ENCODE measurements around the gene POLR2A. TPM values are rescaled to one million over a fixed set of nuclear protein-coding genes. Genes with fewer than 3 reads are reported as not detected.
A peak's percentile ranks its signal among the peaks of the same experiment; 100 is the strongest.

POLR2A gene
- total and polyA plus RNA-seq, 9 donors: 26.7 to 110 (median 84.9) TPM

DNA sequence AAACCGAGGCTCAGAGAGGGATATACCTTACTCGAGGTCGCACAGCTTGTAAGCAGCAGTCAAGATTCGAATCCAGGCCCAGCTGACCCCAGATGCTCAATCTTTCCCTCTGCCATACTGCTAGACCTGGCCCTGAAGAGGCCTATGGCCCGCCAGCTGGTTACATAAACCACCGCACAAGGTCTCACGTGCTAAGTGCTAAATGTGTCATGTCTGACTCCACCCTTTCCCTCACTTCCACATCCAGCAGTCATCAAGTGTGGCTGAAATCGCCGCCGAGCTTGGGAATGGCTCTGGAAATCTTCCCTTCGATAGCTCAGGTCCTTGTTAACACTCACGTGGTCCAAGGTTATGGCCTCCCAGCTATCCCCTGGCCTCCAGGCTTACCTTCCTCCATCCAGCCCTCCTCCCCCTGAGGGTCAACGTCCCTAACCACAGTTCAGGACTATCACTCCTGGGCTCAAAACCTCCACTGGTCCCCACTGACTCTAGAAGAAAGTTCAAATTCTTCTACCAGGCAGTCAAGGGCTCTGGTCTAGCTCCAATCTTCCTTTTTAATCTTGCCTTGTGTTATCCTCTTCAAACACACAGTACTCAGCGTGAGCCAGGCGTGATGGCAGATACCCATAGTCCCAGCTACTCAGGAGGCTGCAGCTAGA, 8.3 kb upstream of the POLR2A start:
- no peaks in the 10 kb centered on the region for H3K9me3 ChIP-seq
- WGBS, 3 donors: 64 to 72% (median 71%) methylated on average over 15 of the region's 15 CpGs
- TF ChIP-seq EP300 (IDR thresholded peaks at IDR 0.05) (no peak), POLR2A (IDR thresholded peaks at IDR 0.05) (no peak)
- intact Hi-C loops (cut with DNase I): loop anchor here in 3 of 4 donors (5.0 kb wide), 1 partner anchor 34 kb away; no protein-coding TSS in a partner anchor
- H3K4me3 ChIP-seq: no peak overlapping the region
- no peaks in the 10 kb centered on the region for H3K27me3 ChIP-seq
- no peak overlapping the region for H3K27ac ChIP-seq
- H3K4me1 ChIP-seq (ENCODE audit: insufficient read depth): peaks cover 14% of the 10 kb centered on the region
- no peaks in the 10 kb centered on the region for H3K36me3 ChIP-seq
- DNase-seq: peak in 1 of 5 donors; percentile 50

GRCh38 chr17:7476494-7476893, 7.7 kb upstream of the POLR2A start:
- no peaks in the 10 kb centered on the region for H3K27me3 ChIP-seq
- no peaks in the 10 kb centered on the region for H3K36me3 ChIP-seq
- DNase-seq: no peak
- H3K4me1 ChIP-seq (ENCODE audit: insufficient read depth): peaks cover 14% of the 10 kb centered on the region
- TF ChIP-seq POLR2A (IDR thresholded peaks at IDR 0.05): no peak
- intact Hi-C loops (cut with DNase I): loop anchor here in 3 of 4 donors (5.0 kb wide), 1 partner anchor 34 kb away; no protein-coding TSS in a partner anchor
- no peak overlapping the region for H3K27ac ChIP-seq
- H3K4me3 ChIP-seq: no peak overlapping the region
- WGBS, 3 donors: 16 to 22% (median 18%) methylated on average over 3 of the region's 3 CpGs
- no peaks in the 10 kb centered on the region for H3K9me3 ChIP-seq

GRCh38 chr17:7476951-7477350, 7.2 kb upstream of the POLR2A start:
- WGBS, 3 donors: 73 to 84% (median 77%) methylated on average over 5 of the region's 5 CpGs
- peaks cover 14% of the 10 kb centered on the region for H3K4me1 ChIP-seq (ENCODE audit: insufficient read depth)
- H3K27me3 ChIP-seq: no peaks in the 10 kb centered on the region
- H3K36me3 ChIP-seq: no peaks in the 10 kb centered on the region
- no peaks in the 10 kb centered on the region for H3K9me3 ChIP-seq
- intact Hi-C loops (cut with DNase I): loop anchor here in 3 of 4 donors (5.0 kb wide), 1 partner anchor 35 kb away; no protein-coding TSS in a partner anchor
- H3K27ac ChIP-seq: peak overlapping the region in 1 of 2 donors; percentile 99
- no peak for TF ChIP-seq POLR2A (IDR thresholded peaks at IDR 0.05)
- no peak for TF ChIP-seq EP300 (IDR thresholded peaks at IDR 0.05)
- no peak for DNase-seq
- peak overlapping the region; percentile 84 for H3K4me3 ChIP-seq

- intact Hi-C loops (cut with DNase I): loop anchor here in 3 of 4 donors (5.0 kb wide), 1 partner anchor 35 kb away; no protein-coding TSS in a partner anchor
- peak; percentile 41 to 69 (median 49) for DNase-seq
- Histone ChIP-seq H3K4me1 (ENCODE audit: insufficient read depth) (peaks cover 15% of the 10 kb centered on the region), H3K4me3 (peak overlapping the region; percentile 84), H3K36me3 (no peaks in the 10 kb centered on the region), H3K9me3 (no peaks in the 10 kb centered on the region), H3K27me3 (no peaks in the 10 kb centered on the region), H3K27ac (peak overlapping the region; percentile 72 to 99)
- peak in 1 of 3 donors; percentile 4 for TF ChIP-seq CTCF (IDR thresholded peaks at IDR 0.05)
- no peak for TF ChIP-seq POLR2A (IDR thresholded peaks at IDR 0.05)
- 17 to 25% (median 22%) methylated on average over 26 of the region's 26 CpGs for WGBS, 3 donors
Measured at GRCh38 chr17:7477392-7478275, 6.5 kb upstream of the POLR2A start.

DNA sequence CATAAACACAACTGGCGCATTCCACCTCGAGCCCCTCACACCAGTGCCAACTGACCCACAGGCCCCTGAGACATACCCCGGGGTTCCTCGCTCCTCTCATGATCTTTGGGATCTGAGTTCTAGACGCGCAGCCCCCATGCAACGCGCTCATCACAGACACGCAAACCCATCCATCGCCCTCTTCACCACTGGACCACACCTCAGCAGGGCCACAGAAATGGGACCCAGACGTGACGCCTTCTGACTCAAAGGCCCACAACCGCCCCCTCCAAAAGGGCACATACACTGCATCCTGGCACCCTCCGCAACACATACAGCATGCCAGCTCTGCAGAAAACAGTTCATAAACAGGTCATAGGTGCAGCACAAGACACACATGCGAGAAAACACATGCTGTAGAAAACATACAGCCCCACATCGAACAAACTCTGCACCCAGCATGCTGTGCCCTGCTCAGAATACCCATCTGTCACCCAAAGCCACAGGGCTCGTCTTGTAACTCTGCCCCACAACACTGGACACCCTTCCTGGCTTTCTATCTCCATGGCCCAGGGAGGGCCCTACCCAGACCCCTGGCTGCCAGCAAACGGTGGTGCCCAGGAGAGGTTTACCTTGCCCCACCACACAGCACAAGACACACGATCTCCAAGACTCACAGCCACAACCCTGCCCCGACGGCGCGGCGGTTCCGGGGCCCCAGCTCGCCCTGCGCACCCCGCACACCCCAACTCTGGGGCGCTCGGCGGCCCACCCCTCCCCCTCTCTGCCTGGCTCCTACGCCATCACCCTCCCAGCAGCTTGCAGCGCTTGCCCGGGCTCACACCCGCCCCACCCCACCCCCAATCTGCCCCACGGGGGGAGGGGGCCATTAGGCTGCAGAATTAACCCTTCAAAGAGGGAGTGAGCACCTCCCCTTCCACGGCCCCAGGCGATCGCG, 5.6 kb upstream of the POLR2A start:
- WGBS, 3 donors: 6 to 16% (median 8%) methylated on average over 28 to 40 of the region's 40 CpGs
- TF ChIP-seq CTCF (IDR thresholded peaks at IDR 0.05): no peak
- no peak for TF ChIP-seq POLR2A (IDR thresholded peaks at IDR 0.05)
- no peak for TF ChIP-seq EP300 (IDR thresholded peaks at IDR 0.05)
- Histone ChIP-seq H3K9me3 (no peaks in the 10 kb centered on the region), H3K27me3 (no peaks in the 10 kb centered on the region), H3K27ac (peak overlapping the region; percentile 98 to 99), H3K4me3 (peak overlapping the region; percentile 84), H3K36me3 (no peaks in the 10 kb centered on the region), H3K4me1 (ENCODE audit: insufficient read depth) (peaks cover 17% of the 10 kb centered on the region)
- intact Hi-C loops (cut with DNase I): loop anchor here in 3 of 4 donors (5.0 kb wide), 1 partner anchor 36 kb away; no protein-coding TSS in a partner anchor
- peak; percentile 68 to 83 (median 78) for DNase-seq

Measured in ovary (tissue), 9 donors.